Measurements from ENCODE around the gene RAB24.

Gene RAB24

DNA sequence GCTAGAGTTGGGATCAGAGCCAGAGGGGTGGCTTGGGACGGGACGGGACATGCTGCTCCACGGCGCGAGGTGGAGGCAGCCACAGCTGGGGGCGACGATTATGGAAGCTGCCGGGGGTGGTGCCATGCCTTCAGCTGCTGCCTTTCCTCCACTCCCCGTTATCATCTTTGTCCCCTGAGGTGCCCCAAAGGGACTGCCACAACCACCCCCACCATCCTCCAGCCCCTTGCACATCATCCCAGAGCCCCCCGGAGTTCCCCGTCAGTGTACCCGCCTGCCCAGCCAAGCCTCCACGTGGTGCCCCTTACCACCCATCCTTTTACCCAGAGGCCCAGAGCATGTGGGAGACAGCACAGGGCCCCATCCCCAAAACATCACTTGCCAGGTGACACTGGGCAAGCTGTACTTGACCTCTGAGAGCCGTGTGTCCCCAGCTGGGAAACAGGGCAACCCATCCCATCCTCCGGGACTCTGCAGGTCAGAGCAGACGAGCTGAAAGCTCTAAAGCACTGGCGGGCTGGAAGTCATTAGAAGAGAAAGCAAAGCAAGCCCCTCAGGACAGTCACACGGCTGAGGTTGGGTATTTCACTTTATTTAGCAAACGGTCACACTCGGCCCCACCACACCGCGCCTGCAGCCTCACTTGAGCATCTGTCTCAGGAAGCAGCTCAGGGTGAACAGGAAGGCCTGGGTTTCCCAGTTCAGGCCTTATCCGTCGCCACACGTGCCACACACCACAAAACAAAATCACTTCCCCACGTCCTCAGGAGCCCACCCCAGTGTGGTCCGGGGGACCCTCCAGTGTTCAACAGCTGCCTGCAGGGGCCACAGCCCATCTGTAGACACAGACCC lies 27.7 kb upstream of the RAB24 start:
- TF ChIP-seq, protein P1, sequence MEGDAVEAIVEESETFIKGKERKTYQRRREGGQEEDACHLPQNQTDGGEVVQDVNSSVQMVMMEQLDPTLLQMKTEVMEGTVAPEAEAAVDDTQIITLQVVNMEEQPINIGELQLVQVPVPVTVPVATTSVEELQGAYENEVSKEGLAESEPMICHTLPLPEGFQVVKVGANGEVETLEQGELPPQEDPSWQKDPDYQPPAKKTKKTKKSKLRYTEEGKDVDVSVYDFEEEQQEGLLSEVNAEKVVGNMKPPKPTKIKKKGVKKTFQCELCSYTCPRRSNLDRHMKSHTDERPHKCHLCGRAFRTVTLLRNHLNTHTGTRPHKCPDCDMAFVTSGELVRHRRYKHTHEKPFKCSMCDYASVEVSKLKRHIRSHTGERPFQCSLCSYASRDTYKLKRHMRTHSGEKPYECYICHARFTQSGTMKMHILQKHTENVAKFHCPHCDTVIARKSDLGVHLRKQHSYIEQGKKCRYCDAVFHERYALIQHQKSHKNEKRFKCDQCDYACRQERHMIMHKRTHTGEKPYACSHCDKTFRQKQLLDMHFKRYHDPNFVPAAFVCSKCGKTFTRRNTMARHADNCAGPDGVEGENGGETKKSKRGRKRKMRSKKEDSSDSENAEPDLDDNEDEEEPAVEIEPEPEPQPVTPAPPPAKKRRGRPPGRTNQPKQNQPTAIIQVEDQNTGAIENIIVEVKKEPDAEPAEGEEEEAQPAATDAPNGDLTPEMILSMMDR (IDR thresholded peaks at IDR 0.05): no peak

DNA sequence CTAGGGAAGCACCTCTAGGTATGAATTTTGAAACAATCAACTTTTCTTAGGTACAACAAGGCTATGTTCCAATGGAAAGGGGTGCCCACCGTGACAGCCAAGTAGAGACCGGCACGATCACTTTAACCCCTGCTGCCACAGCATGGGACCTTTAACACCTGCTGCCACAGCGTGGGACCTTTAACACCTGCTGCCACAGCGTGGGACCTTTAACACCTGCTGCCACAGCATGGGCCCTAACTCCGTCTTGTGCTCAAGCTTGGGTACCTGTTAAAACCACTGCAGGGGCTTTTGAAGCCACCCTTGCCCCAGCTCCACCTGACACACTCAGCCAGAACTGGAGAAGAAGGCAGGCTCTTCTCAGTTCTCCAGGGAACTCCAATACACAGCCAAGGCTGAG lies 26.4 kb upstream of the RAB24 start:
- TF ChIP-seq, protein P1 (IDR thresholded peaks at IDR 0.05): no peak

DNA sequence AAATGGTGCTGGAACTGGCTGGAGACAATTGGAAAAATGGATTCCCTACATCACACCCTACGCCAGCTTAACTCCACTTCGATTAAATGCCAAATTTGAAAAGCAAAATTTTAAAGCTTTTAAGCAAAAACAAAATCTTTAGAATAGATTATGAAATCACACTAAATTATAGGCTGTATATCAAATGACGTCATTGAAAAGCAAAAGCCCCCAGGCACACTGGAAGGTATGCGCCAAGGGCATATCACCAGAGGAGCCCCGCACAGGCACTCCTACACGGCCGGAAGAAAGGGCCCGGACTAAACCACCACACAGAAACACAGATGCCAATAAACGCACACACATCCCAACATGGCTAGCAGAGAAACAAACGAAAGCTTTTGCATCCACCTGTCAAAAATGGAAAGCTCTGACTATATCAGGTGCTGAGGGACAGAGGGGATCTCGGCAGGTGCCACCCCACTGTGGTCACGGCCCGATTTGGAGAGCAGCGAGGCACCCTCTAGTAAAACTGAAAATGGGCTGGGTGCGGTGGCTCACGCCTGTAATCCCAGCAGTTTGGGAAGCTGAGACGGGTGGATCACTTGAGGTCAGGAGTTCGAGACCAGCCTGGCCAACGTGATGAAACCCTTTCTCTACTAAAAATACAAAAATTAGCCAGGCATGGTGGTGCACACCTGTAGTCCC lies 25.2 kb upstream of the RAB24 start:
- TF ChIP-seq, protein P1 (IDR thresholded peaks at IDR 0.05): no peak

DNA sequence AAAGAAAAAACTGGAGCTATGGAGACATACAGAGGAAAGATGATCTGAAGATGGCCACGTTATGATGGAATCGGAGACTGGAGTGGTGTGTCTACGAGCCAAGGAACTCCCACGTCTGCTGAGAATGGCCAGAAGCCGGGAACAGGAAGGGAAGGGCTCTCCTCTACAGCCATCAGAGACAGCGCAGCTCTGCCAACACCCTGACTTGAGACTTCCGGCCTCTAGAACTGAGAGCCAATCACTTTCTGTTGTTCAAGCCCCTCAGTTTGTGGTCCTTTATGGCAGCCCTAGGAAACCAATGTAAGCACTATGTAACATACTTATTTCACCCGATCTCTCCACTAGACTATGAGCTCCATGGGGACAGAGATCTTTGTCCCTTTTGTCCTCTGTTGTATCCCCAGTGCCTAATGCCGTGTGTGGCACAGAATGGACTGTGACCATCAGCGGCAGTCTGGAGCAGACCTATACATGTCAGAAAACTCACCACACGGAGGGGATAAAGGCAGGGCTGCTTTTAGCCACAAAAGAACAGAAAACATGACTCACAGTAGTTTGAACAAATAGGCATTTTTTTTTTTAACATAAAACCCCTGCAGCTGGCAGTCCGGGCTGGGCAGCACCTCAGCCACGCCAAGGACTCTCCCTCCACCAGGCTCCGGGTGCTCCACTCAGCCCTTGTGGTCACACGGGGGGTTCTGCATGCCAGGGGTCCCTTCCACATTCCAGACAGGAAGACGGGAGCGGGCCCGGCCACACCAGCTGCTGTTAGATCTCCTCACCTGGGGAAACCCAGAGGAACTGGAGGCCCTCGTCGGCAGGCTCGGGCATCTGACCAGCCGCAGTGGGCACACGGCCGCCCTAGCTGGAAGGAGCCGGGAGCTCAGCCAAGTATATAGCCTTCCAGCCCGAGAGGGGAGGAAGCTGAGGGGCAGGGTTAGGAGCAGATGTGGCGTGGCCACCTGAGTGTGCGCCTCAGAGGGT lies 24.3 kb upstream of the RAB24 start:
- TF ChIP-seq, protein P1 (IDR thresholded peaks at IDR 0.05): no peak

DNA sequence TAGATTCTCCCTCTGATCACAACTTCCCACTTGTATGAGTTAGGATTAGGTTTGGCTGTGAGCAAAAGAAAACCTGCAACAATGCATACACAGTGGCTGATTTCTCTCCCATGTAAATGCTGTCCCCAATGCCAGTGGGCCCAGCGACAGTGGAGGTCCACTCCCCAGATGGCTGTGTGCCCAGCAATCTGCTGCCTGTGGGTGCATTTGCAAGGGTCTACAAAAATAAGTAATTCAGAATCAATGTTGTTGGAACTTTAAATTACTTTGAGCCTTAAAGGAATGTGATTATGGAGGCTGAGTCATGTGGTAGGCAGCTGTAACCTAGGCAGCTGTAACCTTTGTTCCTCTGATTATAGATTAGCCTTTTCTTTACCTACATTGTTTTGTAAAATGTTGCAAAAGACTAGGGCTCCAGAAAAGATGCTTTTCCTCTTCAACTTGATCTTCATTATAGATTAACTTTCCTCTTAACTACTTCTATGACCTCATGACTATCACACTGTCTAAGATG lies 22.4 kb upstream of the RAB24 start:
- TF ChIP-seq, protein P1 (IDR thresholded peaks at IDR 0.05): no peak

DNA sequence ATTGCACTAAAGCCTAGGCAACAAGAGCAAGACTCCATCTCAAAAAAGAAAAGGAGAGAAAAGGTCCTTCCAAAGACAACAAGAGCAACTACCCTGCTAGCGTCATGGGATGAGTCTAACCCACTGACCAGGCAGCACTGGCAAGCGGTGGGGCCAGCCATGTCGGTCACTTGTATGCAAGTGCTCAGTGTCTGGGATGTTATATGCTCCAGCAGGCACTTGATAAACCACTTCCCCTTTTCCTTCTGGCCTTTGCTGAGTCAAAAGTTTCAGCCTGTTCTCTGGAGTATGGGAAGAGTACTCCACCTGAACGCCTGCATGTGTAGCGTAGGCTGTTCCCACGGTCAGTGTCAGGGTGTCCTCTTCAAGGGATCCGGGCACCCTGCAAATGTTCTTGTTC lies 17.4 kb upstream of the RAB24 start:
- TF ChIP-seq, protein P1 (IDR thresholded peaks at IDR 0.05): no peak
